Hepatic stellate cell (primary cell): ENCODE data around the gene KDM4B.
"Not testable (repeated sequence)": the region's sequence is repeated elsewhere in the genome, so short reads cannot be mapped to it uniquely, and the experiment has no call there.

Experiments
- DNase-seq: peaks from one replicate; pipeline ENCODE4 v3.0.0; 2011; ENCODE audit warnings: low spot score

KDM4B gene

DNA sequence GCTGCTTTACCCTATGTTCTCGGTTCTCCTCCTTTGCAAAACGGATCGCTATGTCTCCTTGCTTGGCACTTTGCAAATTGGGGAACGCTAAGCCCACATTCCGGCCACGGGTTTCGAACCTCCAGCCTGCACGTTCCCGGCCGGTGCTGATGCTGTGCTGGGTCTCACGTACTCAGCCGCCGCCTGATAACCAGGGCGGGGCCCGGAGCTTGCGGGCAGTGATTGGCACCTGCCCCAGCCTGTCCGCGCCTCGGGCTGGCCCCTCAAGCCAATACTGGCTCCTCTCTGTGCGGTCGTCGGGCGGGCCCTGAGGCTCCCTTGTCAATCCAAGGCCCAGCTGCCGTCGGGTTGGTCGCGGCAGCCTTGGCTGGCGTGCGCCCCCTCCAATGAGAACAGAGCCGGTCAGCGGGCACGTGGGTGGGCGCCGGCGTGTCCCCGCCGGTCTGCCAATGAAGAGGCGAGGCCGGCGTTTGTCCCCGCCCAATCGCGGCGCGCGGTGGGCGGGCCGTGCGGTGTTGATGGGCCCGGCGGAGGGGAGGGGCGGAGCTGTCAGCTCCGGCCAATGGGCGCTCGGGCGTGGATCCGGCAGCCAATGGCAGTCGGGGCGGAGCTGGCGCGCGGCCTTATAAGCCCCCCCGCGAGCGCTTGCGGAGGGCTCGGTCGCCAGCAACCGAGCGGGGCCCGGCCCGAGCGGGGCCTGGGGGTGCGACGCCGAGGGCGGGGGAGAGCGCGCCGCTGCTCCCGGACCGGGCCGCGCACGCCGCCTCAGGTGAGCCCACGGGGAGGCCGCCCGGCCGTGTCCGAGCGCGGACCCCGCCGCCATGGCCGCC is at the start of gene KDM4B:
KDM4B (plus strand) TSS at position 652 of the 830 bp plus-strand sequence. CDS start 63,778 bp downstream, outside the sequence.
- DNase-seq = peak; percentile 100

DNA sequence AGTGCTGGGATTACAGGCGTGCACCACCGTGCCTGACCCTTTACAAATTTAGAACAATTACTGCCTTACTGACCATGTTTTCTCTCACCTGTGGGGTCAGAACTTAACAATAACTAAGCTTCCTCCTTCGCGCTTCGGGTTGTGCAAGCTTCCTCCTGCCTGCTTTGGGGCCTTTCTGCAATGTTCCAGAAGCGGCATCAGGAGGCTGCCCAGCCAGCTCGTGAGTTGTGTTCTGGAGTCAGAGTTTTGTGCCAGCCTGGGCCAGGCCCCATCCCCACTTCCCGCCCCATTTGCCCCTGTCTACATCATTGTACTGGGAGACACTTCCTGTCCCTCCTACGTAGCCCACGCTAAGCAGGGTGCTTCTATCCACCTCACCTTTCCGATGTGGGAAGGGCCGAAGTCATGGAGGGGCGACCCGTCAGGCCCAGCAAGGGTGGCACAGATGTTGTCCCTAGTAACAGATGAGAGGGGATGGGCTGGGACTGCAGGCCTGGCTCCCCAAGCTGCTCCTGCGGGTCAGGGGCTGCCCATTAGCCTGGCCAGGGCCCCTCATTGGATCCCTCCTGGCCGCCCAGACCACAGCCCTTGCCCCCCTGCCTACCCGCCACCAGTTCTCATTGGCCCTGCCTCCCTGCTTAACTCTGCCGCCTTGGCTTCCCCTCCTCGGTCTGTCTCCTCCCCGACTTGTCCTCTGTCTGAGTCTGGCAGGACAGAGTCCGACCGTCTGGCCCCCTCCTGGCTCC is 46.2 kb upstream of the KDM4B start:
- DNase-seq = no peak

DNA sequence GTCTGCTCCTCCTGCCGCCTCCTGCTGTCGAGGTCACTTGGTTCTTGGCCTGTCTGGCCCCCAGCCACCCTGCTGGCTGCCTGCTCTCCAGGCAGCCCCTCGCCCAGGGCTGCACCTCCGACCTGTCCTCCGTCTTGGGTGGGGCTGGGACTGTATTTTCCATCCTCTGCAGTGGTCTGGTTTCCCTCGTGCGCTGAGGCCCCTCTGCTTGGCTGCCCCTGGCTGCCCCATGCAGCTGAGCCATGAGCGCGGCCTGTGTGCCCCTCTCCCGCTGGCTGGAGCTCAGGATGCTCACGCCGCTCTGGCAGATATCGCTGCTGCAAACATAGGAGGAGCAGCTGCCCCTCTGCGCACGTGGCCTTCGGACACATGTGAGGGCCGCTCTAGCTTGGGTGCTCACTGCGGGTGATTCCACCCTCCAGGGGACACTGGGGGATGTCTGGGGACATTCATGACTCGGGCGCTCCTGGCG is 45.6 kb upstream of the KDM4B start:
- DNase-seq = no peak

DNA sequence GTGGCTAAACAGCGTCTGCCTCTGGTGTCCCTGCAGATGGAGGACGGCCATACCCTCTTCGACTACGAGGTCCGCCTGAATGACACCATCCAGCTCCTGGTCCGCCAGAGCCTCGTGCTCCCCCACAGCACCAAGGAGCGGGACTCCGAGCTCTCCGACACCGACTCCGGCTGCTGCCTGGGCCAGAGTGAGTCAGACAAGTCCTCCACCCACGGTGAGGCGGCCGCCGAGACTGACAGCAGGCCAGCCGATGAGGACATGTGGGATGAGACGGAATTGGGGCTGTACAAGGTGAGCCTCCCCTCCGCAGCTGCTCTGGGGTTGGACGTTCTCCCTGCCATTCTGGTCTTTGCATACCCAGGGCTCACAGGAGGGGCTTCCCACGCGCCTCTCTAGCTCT is 39.7 kb upstream of the KDM4B start:
- no peak for DNase-seq

DNA sequence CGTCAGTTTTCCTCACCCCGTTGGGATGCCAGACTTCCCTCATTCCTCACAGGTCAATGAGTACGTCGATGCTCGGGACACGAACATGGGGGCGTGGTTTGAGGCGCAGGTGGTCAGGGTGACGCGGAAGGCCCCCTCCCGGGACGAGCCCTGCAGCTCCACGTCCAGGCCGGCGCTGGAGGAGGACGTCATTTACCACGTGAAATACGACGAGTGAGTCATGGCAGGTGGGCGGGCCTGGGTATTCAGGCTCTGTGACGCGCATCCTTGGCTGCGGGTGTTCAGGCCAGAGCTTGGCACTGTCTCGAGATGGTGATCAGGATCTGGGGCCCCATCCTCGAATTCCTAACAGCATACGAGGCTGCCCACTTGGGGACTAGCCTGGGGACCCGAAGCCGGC is 38.2 kb upstream of the KDM4B start:
- no peak for DNase-seq

DNA sequence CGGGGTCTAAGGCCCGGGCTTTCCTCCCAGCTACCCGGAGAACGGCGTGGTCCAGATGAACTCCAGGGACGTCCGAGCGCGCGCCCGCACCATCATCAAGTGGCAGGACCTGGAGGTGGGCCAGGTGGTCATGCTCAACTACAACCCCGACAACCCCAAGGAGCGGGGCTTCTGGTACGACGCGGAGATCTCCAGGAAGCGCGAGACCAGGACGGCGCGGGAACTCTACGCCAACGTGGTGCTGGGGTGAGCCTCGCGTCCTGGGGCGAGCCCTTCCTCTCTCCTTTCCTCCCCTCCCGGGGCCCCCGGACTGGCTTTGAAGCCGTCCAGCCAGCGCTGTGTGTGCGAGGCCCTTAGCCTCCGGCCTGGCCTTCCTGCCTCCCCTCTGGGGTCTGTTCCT is 36.2 kb upstream of the KDM4B start:
- no peak for DNase-seq

DNA sequence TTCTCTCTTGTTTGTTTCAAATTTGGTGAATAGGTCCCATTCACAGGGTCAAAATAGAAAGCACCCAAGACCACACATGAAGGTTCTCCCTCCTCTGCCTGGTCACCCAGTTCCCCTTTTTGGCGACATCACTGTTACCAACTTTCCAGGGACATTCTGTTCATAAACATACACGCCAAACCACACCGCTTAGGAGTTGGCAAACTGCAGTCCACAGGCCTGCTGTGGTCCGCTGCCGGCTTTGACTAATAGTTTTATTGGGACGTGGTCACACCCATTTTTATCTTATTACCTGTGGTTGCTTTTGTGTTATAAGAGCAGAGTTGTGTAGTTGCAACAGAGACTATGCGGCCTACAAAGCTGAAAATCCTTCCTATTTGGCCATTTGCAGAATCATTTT is 35.4 kb upstream of the KDM4B start:
- no peak for DNase-seq

DNA sequence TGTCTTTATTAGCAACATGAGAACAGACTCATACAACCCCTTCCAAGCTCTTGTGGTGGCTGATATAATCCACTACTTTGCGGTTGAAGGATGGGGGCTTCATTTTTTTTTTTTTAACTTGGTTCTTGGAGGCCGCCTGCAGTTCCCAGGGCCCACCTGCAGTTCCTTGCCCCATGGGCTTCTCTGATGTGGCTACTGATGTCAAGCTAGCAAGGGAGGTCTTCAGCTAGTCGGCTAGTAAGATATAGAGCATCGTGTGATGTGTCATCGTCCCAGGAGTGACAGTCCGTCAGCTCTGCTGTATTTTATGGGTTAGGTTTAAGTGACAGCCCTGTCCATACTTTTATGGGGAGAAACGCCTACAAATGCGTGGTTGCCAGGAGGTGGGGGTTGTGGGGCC is 33.5 kb upstream of the KDM4B start:
- no peak for DNase-seq

DNA sequence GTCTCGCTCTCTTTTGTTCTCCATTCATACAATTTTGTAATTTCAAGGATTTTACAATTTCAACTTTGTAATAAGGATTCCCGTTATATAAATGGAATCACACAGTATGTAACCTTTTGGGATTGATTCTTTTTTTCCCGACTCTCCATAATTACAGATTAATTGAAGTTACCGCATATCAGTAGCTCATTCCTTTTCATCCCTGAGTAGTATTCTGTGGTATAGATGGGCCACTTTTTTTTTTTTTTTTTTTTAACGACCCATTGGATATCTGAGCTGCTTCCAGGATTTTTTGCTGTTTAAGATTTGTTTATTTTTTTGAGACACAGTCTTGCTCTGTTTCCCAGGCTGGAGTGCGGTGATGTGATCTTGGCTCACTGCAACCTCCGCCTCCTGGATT is 31.9 kb upstream of the KDM4B start:
- DNase-seq = no peak

DNA sequence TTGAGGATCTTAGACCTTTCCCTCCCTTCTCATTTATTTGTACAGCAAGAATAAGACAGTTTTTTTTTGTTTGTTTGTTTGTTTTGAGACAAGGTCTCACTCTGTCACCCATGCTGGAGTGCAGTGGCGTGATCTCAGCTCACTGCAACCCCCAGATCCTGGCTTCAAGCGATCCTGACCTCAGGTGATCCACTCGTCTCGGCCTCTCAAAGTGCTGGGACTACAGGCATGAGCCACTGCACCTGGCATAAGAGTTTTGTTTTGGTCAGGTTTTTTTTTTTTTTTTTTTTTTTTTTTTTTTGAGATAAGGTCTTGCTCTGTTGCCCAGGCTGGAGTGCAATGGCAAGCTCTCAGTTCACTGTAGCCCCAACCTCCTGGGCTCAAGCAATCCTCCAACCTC is 30.5 kb upstream of the KDM4B start:
- DNase-seq = not testable (repeated sequence)

DNA sequence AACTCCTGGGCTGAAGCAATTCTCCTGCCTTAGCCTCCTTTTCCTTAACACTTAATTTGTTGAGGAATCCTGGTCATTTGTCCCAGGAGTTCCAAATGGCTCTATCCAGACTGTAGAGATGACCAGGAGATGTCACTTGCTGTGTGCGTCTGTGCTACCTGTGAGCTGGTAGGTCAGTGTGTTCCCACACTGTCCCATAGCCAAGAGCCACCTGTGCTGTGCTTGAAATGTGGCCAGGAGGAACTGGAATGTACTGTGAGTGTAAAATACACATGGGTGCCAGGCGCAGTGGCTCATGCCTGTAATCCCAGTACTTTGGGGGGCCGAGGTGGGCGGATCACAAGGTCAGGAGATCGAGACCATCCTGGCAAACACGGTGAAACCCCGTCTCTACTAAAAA is 29.4 kb upstream of the KDM4B start:
- DNase-seq = no peak

DNA sequence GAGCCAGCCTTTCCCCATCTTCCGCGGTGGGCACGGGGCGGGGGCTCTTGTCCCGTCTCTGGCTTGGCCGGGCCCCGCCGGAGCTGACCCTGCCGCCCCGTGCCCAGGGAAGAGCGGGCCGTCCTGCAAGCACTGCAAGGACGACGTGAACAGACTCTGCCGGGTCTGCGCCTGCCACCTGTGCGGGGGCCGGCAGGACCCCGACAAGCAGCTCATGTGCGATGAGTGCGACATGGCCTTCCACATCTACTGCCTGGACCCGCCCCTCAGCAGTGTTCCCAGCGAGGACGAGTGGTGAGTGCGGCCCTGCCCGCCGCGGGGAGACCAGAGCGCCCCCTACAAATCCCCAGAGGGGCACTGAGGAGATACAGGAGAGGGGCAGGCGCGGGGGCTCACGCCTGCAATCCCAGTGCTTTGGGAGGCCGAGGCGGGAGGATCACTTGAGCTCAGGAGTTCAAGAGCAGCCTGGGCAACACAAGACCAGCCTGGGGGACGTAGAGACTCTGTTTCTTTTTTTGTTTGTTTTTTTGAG is 27.2 kb upstream of the KDM4B start:
- not testable (repeated sequence) for DNase-seq

DNA sequence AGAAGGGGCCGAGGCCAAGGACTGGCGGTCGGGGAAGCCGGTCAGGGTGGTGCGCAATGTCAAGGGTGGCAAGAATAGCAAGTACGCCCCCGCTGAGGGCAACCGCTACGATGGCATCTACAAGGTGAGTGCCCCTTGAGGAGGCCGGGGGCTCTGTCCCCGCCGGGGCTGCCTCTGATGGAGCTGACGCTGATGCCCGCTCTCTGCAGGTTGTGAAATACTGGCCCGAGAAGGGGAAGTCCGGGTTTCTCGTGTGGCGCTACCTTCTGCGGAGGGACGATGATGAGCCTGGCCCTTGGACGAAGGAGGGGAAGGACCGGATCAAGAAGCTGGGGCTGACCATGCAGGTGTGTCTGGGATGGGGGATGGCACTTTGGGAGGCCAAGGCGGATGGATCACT is 18.3 kb upstream of the KDM4B start:
- not testable (repeated sequence) for DNase-seq

DNA sequence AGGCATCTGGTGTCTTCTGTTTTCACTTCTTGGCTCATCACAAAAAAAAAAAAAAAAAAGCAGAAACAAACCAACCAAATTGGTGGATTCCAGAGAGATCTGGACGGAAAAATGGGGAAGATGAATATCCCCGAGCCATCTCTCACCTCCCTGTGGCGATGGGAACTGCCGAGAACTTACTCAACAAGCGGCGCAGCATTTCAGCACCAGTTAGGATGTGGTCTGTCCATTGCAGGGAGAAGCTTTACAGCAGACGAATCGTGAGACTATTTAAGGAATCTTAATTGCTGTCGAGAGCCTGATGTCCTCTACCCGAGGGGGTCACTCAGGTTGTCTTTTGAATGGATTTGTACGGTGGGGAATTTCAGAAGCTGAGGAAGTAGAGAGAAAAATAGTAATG is 17.3 kb upstream of the KDM4B start:
- DNase-seq = no peak

DNA sequence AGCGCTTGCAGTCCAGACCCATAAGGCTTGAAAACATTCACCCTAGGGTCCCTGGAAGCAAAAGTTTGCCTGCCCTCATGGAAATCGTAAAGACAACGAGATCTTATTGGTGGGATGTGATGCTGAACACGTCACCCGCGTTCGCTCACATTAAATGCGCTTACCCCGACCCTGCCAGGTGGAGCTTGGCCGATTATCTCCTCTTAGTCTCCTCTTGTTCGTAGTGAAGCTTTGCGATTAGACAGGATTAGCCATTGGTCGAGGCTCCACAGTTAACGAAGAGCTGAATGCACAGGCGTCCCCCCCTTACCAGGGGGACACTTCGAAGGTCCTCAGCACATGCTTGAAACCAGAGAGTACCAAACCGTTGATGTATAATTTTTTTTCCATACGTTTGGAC is 16.0 kb upstream of the KDM4B start:
- DNase-seq = no peak

DNA sequence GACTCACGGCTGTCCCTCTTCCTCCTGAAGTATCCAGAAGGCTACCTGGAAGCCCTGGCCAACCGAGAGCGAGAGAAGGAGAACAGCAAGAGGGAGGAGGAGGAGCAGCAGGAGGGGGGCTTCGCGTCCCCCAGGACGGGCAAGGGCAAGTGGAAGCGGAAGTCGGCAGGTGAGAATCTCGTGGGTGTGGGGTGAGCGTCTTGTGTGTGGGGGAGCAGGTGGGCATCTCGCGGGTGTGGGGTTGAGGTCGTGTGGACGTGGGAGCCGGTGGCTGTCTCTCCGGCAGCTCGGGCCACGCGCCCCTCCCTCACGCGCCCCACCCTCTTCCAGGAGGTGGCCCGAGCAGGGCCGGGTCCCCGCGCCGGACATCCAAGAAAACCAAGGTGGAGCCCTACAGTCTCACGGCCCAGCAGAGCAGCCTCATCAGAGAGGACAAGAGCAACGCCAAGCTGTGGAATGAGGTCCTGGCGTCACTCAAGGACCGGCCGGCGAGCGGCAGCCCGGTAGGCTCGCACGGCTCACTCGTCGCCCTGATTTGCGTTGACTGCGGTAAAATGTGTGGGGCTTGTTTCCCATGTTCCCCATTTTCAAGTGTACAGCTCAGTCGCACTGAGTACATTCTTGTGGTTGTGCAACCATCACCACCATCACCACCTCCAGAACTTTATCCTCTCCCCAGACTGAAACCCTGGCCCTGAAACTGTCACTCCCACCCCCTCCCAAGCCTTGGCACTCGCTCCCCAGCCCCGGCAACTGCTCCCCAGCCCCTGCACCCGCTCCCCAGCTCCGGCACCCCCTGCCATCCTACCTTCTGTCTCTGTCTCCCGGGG is 14.4 kb upstream of the KDM4B start:
- not testable (repeated sequence) for DNase-seq

DNA sequence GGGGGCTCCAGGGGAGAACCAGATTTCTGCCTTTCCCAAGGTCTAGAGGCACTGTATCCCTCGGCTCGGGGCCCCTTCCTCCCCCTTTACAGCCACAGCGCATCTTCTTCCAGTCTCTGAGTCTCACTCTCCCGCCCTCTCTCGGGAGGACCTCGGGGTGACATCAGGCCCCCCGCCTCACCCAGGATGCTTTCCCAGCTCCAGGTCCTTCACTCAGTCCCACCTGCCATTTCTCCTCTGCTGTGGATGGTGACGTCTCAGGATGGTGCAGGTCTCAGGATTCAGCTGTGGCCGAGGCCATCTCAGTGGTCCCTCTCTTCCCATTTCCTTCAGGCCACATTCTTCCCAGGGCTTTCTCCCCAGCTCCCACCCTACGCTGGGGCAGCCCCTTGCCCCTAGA is 13.6 kb upstream of the KDM4B start:
- DNase-seq = no peak

DNA sequence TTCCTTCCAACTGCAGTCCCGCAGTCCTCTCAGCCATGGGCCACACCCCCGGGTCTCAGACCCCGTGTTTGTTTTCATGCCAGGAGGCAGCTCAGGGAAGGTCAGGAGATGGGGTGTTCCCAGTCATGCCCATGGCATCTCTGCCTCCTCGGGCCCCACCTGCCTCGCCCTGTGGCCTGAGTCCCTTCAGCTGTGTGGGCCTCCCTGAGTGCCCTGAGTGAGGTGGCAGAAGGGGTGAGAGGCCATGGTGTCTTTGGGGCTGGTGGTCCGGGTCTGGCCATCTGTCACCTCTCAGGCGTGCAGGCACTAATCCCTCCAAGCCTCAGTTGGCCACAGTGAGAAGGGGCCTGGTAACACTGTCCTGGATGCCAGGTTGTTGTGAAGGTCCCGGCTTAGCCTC is 10.9 kb upstream of the KDM4B start:
- no peak for DNase-seq

DNA sequence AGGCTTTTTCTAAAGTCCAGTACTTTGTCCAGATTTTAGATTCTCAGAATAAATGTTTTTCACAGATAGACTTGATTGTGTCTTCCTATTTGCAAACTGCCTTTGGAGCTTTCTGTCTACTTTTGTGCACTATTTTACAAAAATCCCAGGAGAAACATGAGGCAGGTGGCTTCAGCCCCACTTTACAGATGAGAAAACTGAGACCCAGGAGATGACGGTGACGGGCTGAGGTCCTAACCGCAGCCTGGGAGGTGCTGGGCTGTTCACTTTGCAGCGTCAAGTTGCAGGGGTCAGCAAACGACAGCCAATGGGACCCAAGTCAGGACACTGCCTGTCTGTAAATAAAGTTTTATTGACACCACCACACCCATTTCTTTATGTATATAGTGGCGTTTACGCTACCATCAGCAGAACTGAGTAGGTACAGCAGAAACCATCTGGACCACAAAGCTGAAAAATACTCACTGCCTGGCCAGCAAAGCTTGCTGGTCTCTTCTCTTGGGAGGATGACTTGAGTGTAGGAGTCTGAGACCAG is 6.8 kb upstream of the KDM4B start:
- no peak for DNase-seq

DNA sequence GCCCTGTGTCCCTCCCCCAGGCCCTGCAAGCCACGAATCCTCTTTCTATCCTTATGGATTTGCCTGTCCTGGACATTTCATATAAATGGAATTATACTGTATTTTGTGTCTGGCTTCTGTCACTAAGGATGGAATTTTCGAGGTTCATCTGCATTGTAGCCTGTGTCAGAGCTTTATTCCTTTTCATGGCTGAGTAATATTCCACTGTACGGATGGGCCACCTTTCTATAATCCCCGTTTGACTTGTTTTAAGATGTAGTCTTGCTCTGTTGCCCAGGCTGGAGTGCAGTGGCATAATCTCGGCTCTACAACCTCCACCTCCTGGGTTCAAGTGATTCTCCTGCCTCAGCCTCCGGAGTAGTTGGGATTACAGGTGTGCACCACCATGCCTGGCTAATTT is 3.9 kb upstream of the KDM4B start:
- no peak for DNase-seq

DNA sequence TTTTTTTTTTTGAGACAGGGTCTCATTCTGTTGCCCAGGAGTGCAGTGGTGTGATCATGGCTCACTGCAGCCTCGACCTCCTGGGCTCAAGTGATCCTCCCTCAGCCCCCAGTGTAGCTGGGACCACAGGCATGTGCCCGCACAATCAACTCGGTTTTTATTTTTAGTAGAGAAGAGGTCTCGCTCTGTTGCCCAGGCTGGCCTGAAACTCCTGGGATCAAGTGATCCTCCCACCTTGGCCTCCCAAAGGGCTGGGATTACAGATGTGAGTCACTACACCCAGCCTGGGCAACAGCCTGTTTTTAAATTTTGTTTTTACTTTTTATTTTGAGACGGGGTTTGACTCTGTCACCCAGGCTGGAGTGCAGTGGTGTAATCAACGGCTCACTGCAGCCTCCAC is 2.3 kb upstream of the KDM4B start:
- DNase-seq = no peak
